Activated naive CD8-positive, alpha-beta T cell (primary cell): ENCODE measurements around the gene MUC20.
"Not testable (repeated sequence)": the region's sequence is repeated elsewhere in the genome, so short reads cannot be mapped to it uniquely, and the experiment has no call there.

Experiments
- H3K27ac Mint-ChIP-seq: one replicate; pipeline ENCODE4 v1.8.0; 2021; ENCODE audit warnings: mixed read lengths
- H3K27me3 Mint-ChIP-seq: one replicate; pipeline ENCODE4 v1.8.0; 2021; ENCODE audit warnings: mixed read lengths
- H3K36me3 Mint-ChIP-seq: one replicate; pipeline ENCODE4 v1.8.0; 2021; ENCODE audit warnings: mixed read lengths
- H3K4me1 Mint-ChIP-seq: one replicate; pipeline ENCODE4 v1.8.0; 2021; ENCODE audit warnings: low read depth, mixed read lengths
- H3K4me3 Mint-ChIP-seq: one replicate; pipeline ENCODE4 v1.8.0; 2021; ENCODE audit warnings: mild to moderate bottlenecking, mixed read lengths
- H3K9me3 Mint-ChIP-seq: one replicate; pipeline ENCODE4 v1.8.0; 2021; ENCODE audit warnings: low read depth, mixed read lengths

MUC20 gene

GRCh38 chr3:195700319-195700718 lies 20.5 kb upstream of the MUC20 start:
- Mint-ChIP-seq H3K27ac (peak overlapping the region; percentile 2), H3K27me3 (no peaks in the 10 kb centered on the region), H3K9me3 (no peaks in the 10 kb centered on the region), H3K4me3 (no peak overlapping the region), H3K4me1 (no peaks in the 10 kb centered on the region), H3K36me3 (peaks cover 11% of the 10 kb centered on the region)

DNA sequence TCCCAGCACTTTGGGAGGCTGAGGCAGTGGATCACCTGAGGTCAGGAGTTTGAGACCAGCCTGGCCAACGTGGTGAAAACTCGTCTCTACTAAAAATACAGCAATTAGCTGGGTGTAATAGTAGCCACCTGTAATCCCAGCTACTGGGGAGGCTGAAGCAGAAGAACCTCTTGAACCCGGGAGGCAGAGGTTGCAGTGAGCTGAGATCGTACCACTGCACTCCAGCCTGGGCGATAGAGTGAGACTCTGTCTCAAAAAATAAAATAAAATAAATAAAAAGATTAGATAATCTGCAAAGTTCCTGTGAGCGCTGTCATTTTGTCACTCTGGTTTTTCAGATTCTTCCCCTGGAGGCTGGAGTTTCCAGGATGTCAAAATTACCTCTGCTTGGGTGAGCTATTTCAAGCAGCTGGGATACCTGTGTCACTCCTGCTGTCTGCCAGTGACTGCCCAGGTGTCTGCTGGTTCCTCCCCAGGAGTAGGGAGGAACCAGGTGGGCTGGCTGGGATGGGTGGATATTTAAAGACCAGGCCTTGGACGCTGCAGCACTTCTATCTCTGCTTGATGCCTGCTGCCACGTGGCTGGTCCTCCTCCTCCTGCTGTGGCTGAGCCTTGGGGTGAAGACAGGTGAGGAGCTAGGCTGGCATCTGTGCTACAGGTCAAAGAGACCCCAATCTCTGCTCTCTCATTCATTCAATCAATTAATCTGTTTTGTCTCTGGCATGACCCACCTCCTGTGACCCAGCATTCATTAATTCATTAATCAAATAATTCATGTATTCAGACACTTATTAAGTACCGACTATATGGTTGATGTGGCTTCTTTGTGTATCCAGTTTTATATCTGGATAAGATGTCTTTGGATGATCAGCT lies 19.5 kb upstream of the MUC20 start:
- Mint-ChIP-seq H3K9me3 (no peaks in the 10 kb centered on the region), H3K4me3 (no peak overlapping the region), H3K27me3 (no peaks in the 10 kb centered on the region), H3K4me1 (no peaks in the 10 kb centered on the region), H3K36me3 (peaks cover 9% of the 10 kb centered on the region), H3K27ac (no peak overlapping the region)

GRCh38 chr3:195703776-195704175 lies 17.0 kb upstream of the MUC20 start:
- Mint-ChIP-seq H3K9me3 (no peaks in the 10 kb centered on the region), H3K27ac (no peak overlapping the region), H3K36me3 (no peaks in the 10 kb centered on the region), H3K4me1 (no peaks in the 10 kb centered on the region), H3K27me3 (no peaks in the 10 kb centered on the region), H3K4me3 (no peak overlapping the region)

- Mint-ChIP-seq H3K9me3 (no peaks in the 10 kb centered on the region), H3K4me3 (no peak overlapping the region), H3K27me3 (no peaks in the 10 kb centered on the region), H3K36me3 (peaks cover 7% of the 10 kb centered on the region), H3K27ac (no peak overlapping the region), H3K4me1 (no peaks in the 10 kb centered on the region)
Observed at GRCh38 chr3:195704433-195704999, 16.3 kb upstream of the MUC20 start.

- Mint-ChIP-seq H3K27ac (no peak overlapping the region), H3K4me3 (no peak overlapping the region), H3K36me3 (peaks cover 15% of the 10 kb centered on the region), H3K4me1 (no peaks in the 10 kb centered on the region), H3K9me3 (no peaks in the 10 kb centered on the region), H3K27me3 (no peaks in the 10 kb centered on the region)
Observed at GRCh38 chr3:195705081-195705991, 15.4 kb upstream of the MUC20 start.

DNA sequence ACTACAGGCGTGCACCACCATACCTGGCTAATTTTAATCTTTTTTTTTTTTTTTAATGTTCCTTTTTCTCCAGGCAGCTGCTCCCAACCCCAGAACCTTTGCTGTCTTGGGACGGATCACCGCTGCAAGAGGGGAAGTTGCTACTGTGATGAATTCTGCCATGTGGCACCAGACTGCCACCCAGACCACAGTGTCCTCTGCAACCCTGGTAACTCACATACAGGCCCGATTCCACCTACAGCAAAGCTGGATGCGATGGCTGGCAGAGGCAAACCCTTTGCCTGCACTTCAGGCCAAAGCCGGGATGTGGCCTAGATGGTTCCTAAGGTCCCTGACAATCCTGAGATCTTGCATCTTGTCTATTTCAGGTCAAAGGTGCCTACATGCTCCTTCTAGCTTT lies 12.7 kb upstream of the MUC20 start:
- H3K4me1 Mint-ChIP-seq, result no peaks in the 10 kb centered on the region
- no peaks in the 10 kb centered on the region for H3K27me3 Mint-ChIP-seq
- no peak overlapping the region for H3K27ac Mint-ChIP-seq
- H3K9me3 Mint-ChIP-seq, result no peaks in the 10 kb centered on the region
- no peak overlapping the region for H3K4me3 Mint-ChIP-seq
- peaks cover 18% of the 10 kb centered on the region for H3K36me3 Mint-ChIP-seq

DNA sequence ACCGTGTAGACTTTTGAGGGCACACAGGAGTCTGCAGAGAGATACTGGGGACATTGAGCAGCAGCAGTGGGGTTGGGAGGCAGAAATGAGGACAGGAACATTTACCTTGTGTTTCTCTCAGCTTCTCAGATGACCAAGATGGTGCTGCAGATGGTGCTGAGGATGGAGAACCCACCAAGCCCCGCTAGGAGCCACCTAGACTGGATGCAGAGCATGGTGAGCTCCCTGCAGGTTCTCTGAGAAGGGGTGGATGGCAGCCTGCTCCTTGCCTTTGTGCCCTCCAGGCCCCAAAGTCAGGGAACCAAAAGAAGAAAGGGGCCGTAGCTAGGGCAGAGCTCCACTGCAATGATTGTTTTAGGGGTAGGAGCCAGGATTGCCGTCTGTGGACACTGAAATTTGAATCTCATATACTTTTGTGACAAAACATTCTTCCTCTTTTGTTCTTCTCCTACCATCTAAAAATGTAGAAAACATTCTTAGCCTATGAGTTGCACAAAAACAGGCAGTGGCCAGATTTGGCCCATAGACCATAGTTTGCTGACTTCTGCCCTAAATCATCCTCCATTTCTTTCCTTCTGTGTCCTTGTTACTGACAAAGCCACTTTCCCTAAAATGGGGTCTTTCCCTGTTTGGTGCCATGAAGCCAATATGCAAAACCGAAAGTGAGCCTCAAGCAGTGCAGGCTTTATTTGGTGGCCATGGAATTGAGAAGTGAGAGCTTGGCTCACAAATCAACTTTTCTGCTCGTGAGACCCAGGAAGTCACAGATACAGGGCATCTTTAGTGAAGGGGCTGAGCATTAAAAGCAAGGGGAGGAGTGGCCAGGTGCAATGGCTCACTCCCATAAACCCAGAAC lies 11.9 kb upstream of the MUC20 start:
- H3K36me3 Mint-ChIP-seq, result peaks cover 18% of the 10 kb centered on the region

DNA sequence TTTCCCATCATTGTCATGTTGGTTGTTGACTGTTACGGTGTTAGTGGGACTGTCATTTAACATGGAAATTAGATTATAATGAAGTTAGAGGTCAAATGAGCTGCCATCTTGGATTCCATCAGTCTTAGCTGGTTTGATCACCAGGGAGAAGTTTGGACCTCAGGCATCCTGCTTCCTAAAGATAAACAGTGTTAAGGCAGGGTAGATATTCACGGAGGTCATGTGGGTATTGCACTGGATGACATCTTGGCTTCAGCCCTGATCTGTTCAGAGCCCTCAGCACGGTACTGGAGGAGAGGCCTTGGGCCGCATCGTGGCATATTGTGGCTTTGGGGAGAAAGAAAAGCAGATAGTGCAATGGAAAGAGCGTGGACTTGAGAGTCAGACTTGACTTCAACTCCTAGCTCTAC lies 11.1 kb upstream of the MUC20 start:
- Mint-ChIP-seq H3K9me3 (no peaks in the 10 kb centered on the region), H3K36me3 (peaks cover 18% of the 10 kb centered on the region), H3K4me1 (no peaks in the 10 kb centered on the region), H3K27ac (no peak overlapping the region), H3K4me3 (no peak overlapping the region), H3K27me3 (no peaks in the 10 kb centered on the region)

More for the DNA sequence above, 11.9 kb upstream of the MUC20 start:
- no peaks in the 10 kb centered on the region for H3K9me3 Mint-ChIP-seq
- no peaks in the 10 kb centered on the region for H3K27me3 Mint-ChIP-seq
- no peaks in the 10 kb centered on the region for H3K4me1 Mint-ChIP-seq
- no peak overlapping the region for H3K27ac Mint-ChIP-seq
- H3K4me3 Mint-ChIP-seq, result no peak overlapping the region

- not testable (repeated sequence) for H3K27ac Mint-ChIP-seq, H3K4me1 Mint-ChIP-seq, H3K27me3 Mint-ChIP-seq, H3K9me3 Mint-ChIP-seq, H3K4me3 Mint-ChIP-seq
- H3K36me3 Mint-ChIP-seq, result peaks cover 24% of the 10 kb centered on the region
Observed at GRCh38 chr3:195710126-195710905, 10.5 kb upstream of the MUC20 start.

- H3K27ac Mint-ChIP-seq, H3K9me3 Mint-ChIP-seq, H3K4me3 Mint-ChIP-seq, H3K27me3 Mint-ChIP-seq, H3K4me1 Mint-ChIP-seq: not testable (repeated sequence)
- peaks cover 30% of the 10 kb centered on the region for H3K36me3 Mint-ChIP-seq
Observed at GRCh38 chr3:195711091-195711812, 9.5 kb upstream of the MUC20 start.

DNA sequence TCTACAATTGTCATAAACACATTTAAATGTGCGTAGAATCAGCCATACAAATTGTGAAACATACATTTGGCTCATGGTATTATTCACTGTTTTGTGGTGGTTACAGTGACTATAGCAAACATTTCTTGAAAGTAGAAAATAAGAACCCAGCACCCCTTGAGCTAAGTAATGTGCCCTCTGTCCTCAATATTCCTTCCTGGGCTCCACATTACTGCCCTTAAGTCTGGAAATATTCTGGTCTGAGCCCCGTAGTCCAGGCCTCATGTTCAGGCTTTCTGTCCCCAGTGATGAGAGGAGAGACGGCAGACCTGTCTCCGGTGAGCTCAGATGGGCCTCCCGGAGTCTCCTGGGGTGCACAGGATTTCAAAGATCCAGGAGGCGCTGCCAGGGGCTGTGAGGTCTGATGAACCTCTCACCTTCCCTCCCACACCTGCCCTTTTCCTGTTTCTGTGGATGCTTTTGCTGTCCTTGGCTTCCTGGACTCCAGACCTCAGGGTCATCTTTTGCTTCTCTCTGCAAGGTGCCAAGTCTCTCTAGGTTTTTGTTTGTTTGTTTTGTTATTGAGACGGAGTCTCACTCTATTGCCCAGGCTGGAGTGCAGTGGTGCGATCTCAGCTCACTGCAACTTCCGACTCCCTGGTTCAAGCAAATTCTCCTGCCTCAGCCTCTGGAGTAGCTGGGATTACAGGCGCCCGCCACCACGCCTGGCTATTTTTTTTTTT lies 8.8 kb upstream of the MUC20 start:
- H3K36me3 Mint-ChIP-seq, result peaks cover 30% of the 10 kb centered on the region
- no peak overlapping the region for H3K27ac Mint-ChIP-seq
- peaks cover 6% of the 10 kb centered on the region for H3K4me1 Mint-ChIP-seq
- no peak overlapping the region for H3K4me3 Mint-ChIP-seq
- H3K27me3 Mint-ChIP-seq, result no peaks in the 10 kb centered on the region
- H3K9me3 Mint-ChIP-seq, result no peaks in the 10 kb centered on the region

GRCh38 chr3:195712535-195712910 lies 8.3 kb upstream of the MUC20 start:
- not testable (repeated sequence) for H3K27me3 Mint-ChIP-seq, H3K4me3 Mint-ChIP-seq, H3K27ac Mint-ChIP-seq, H3K9me3 Mint-ChIP-seq, H3K4me1 Mint-ChIP-seq
- peaks cover 30% of the 10 kb centered on the region for H3K36me3 Mint-ChIP-seq

GRCh38 chr3:195713150-195713549 lies 7.6 kb upstream of the MUC20 start:
- not testable (repeated sequence) for H3K4me1 Mint-ChIP-seq, H3K27me3 Mint-ChIP-seq, H3K9me3 Mint-ChIP-seq, H3K27ac Mint-ChIP-seq, H3K4me3 Mint-ChIP-seq
- H3K36me3 Mint-ChIP-seq, result peaks cover 30% of the 10 kb centered on the region
